NOMO-1 treated with dmso at 0.1 percent for 144 hours (cell line): Measurements from ENCODE around the gene MCUR1.
A peak's percentile ranks its signal among the peaks of the same experiment; 100 is the strongest.
"Not testable (repeated sequence)": the region's sequence is repeated elsewhere in the genome, so short reads cannot be mapped to it uniquely, and the experiment has no call there.

Experiments
- DNase-seq: peaks from one replicate; lab custom pipeline; 2025; ENCODE audit not compliant: unreplicated experiment; lab: John Stamatoyannopoulos, UW

MCUR1 gene

DNA sequence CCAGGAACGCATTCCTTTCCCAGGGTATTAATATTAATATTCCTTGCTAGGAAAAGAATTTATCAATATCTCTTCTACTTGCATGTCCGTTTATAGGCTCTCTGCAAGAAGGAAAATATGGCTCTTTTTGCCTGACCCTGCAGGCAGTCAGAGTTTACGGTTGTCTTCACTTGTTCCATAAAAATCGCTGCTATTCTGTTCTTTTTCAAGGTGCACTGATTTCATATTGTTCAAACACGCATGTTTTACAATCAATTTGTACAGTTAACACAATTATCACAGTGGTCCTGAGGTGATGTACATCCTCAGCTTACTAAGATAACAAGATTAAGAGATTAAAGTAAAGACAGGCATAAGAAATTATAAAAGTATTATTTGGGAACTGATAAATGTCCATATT is 15.1 kb upstream of the MCUR1 start:
- DNase-seq = not testable (repeated sequence)

DNA sequence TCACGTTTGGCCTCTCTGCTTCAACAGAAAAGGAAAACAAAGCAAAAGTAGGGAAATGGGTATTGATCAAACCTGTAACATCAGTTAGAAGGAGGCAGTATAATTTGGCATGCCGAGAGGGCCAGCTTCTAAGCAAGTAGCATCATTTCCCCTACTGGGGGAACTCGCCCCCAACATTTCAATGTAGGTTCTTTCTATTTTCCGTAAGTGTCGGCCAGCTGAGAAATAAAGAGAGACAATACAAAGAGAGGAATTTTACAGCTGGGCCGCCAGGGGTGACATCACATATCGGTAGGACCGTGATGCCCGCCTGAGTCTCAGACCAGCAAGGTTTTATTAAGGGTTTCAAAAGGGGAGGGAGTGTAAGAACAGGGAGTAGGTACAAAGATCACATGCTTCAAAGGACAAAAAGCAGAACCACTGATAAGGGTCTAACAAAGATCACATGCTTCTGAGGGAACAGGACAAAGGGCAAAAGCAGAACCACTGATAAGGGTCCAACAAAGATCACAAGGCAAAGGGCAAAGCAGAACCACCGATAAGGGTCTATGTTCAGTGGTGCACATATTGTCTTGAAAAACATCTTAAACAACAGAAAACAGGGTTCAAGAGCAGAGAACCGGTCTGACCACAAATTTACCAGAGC is 14.4 kb upstream of the MCUR1 start:
- not testable (repeated sequence) for DNase-seq

DNA sequence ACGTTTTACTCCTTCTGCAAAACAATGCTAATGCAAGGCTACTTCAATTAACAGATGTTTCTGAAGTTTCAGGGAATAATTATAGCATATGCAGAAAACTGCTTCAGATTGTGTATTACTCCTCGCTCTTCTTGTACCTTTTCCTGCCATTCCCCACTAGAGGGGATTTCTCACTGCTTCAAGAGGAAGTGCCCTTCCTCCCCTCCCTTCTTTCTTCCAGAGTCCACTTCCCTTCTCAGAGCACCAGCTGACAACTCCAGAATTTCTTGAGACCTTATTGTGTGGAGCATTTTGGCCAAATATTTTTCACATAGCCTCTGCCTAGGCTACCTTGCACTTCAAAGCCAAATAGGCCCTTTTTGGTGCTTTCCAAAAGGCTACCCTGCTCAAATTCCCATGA is 12.7 kb upstream of the MCUR1 start:
- DNase-seq = no peak

DNA sequence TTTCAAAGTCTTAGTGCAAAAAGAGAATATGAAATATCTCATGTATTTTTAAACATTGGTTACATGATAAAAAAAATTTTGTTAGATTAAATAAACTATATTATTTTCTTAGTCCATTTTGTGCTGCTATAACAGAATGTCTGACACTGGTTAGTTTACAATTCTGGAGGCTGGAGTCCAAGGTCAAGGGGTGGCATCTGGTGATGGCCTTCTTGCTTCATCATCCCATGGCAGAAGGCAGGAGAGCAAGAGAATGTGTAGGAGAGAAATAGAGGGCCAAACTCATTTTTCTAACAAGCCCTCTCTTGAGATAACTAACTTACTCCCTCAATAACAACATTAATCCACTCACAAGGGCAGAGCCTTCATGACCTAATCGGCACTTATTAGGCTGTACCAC is 11.5 kb upstream of the MCUR1 start:
- no peak for DNase-seq

DNA sequence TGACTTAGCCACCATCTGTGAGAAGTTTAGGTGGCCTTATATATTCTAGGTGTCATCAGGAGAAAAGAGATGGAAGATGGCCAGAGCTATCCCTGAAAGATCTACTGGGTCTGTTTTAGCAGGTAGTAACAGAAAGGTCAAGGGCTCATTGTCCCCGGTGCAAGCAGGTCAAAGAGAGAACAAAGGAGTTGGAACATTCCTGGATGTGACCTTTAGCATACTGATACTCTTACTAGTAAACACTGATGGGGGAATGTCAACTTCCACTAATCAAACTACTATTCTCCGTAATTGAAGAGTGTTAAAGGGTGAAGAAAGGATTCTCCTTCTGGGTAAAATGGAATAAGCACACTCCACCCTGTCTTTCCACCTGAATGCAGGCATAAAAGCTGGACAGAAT is 4.0 kb upstream of the MCUR1 start:
- DNase-seq = no peak

DNA sequence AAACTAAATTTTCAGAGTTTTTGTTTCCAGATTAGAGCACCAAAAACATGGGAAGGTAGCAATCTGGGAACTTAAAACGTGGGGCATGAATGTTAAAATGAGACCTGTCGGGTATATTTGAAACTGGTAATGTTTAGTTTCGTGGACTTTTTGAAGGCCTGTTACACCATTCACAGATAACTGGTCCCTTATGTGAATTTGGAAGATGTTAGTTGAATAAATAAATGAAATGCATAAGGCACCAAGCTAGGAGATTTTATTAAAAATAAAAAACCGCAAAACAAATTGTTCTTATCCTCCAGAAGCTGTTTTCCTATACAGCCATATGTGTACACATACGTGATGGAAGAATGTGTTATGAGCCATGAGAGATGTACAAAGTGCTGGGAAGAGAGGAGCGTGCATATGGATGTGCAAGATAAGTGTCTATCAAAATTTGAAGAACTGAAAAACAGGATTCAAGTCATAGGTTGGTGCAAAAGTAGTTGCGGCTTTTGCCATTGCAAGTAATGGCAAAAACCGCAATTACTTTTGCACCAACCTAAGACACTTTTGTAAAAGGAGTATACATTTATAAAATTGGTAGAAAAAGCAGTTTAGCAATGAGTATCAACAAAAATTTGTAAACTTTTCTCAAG is 700 bp upstream of the MCUR1 start:
- DNase-seq = no peak

DNA sequence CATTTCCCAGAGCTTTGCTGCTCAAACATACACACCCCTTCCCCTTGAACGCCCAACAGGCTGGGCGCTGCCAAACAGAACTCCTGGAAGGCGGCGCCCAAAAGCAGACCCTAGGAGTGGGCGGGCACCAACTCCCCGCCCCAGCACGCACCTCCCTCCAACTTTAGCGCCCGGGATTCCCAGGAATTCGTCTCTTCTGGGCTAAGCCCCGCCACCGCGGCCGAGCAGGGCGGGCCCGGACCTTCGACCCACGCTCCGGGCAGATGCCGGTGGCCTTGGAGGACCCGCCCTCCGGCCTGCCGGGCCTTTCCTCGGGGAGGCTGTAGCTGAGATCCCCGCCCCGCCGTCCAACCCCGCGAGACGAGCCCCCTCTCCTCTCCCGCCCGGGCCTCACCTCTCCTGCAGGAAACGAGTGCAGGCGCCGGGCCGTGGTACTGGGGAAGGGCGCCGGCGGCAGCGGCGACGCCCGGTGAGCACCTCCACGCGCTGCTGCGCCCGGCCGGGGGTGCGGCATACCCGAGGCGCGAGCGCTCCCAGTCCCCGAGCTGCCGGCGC is 659 bp downstream of the MCUR1 start:
- no peak for DNase-seq

DNA sequence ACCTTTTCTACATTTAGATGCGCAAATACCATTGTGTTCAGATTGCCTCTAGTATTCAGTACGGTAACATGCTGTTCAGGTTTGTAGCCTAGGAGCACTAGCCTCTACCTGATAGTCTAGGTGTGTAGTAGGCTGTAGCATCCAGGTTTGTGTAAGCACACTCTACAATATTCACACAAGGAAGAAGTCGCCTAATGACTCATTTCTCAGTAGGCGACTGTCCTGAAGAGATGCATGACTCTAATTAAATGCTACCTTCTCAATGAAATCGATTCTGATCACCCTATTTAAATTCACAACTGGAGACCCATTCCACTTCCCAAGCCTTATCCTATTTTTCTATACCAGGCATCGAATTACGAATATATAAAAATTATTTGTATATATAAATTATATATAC is 1.3 kb downstream of the MCUR1 start:
- DNase-seq = no peak

DNA sequence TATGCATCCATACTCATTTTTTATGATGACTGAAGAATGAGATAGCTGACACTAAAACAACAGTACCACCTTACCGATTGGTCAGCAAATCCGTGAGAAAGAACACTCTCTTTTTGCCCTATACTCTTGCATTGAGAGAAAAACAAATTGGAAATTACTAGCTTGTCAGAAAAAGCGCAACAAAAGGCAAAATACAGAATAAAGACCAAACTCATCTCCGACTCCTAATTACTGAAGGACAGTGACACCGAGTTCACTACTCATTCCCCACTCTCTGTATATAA is 2.1 kb downstream of the MCUR1 start:
- DNase-seq = no peak

DNA sequence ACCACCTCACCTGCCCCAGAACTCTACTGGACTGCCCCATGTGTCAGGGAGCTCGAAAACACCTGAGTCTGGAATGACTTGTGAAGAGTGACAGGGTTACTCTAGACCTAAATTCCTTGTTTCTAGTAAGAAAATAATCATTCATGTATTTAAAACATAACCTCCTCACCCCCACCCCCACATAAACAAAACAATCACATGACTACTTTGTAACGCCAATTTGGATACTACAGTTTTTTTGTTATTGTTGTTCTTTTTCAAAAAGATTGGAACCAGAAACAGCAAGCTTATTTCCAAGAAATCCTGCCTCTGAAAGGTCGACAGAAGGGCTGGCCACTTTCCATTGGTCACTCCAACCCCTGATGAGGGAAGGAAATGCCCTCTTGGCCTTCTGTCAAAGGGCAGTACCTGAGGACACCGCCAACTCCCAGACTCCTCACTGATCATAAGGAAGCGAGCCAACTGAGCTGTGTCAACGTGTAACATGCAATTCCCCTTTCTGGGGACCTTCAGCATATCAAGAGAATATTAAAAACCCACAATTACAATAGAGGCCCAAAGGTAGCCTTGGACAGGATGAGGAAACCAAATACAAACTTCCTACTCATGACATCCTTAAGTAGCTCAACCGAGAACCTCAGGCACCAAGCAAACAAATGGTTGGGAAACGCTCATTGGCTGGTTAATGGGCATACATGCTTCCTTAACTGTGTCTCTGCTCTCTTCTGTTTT is 2.6 kb downstream of the MCUR1 start:
- no peak for DNase-seq

DNA sequence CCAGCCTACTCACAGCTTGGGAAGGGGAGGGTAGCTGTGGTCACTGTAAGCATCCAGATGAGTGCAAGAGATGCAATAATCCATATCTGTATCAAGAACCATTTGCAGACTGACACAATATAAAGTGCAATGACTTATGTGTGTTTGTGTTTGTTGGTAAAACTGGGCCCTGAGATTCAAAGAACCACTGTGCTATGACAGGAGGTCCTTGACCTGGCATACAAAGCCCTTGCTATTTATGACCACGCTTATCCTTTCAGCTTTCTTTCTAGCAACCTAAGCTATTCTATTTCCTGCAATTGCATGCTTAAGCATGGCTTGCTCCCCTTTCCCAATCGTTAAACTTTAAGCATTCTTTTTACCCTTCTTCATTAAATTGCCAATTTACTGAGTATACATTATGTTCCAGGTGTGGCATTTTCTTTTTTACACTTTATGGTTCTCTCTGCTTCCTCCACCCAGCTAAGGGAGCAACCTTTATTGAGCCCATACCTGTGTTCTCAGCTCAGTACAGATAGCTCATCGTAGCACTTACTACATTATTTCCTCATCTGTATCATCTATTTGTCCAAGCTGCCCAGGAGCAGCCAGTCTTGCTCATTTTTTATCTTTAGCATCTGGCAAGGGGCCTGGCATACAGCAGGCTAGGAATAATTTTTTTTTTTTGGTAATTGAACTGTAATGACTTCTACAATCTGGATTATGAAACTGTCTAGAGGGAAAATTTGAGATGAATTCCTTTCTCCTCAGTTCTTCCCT is 3.5 kb downstream of the MCUR1 start:
- DNase-seq = no peak

DNA sequence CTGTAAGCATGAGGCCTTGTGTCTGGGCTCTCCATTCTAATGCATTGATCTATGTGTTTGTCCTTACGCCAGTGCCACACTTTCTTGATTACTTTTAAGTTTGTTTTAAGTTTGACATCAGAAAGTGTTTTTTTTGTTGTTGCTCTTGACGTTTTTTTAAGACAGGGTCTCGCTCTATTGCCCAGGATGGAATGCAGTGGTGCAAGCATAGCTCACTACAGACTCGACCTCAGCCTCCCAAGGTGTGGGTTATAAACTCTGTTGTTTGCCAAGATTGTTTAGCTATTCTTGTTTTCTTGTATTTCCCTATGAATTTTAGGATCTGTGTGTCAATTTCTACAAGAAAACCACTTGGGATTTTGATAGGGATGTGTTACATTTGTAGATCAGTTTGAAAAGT is 5.6 kb downstream of the MCUR1 start:
- DNase-seq = no peak

DNA sequence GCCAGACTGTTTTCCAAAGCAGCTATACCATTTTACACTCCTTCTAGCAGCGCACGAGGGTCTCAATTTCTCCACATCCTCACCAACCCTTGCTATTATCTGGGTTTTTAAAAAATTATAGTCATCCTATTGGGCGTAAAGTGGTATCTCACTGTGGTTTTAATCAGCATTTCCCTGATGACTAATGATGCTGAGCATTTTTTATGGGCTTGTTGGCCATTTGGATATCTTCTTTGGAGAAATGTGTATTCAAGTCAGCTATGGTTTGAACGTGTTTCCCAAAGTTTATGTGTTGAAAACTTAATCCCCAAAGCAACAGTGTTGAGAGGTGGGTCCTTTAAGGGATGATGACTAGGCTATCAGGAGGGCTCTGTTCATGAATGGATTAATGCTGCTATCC is 6.7 kb downstream of the MCUR1 start:
- DNase-seq = no peak

DNA sequence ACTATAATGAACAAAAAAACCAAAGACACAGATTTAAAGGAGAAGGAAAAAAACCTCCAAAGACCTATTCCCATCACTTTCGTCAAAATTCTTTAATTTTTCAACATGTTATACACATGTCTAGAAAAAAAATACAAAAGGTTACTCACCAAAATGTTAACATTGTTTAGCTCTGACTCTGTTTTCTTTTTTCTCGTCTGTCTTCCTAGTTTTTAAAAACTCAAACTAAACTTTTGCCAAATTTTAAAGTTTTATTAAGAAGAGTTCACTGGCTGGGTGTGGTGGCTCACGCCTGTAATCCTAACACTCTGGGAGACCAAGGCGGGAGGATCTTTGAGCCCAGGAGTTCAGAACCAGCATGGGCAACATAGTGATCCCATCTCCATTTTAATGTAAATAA is 10.8 kb downstream of the MCUR1 start:
- DNase-seq = no peak

DNA sequence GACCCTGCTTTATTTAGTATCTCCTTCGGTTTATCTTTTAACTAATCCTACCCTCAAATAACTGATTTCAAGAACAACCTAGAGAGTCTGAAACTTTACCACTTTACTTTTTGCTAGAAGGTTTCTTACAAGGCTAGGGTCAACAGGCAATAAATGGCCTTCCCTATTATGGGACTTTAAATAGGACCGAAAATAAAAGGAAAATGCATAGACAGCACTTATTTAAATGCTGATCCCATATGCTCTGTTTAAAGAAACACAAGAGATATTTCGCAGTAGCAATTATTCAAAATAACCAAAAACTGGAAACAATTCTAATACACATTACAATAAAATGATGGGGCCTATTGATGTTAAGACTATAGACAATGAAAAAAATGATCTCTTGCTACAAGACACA is 13.7 kb downstream of the MCUR1 start:
- no peak for DNase-seq

DNA sequence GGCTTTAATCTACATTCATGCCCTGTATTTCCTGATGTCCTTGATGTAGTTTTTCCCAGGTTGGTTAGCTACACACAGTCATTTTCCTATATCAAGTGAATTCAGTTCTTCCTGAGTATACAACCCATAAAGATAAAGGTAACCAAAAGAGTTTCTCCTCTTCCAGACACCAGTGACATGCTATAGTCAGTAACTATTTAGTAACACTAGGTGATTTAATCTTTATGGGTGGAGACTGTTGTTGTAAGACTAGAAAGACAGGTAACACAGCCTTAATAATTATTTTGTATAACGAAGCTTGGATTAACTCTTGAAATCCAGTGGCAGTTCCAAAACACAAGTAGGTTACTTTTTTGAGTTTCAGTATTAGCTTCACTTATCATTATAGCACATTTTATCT is 17.6 kb downstream of the MCUR1 start:
- no peak for DNase-seq

DNA sequence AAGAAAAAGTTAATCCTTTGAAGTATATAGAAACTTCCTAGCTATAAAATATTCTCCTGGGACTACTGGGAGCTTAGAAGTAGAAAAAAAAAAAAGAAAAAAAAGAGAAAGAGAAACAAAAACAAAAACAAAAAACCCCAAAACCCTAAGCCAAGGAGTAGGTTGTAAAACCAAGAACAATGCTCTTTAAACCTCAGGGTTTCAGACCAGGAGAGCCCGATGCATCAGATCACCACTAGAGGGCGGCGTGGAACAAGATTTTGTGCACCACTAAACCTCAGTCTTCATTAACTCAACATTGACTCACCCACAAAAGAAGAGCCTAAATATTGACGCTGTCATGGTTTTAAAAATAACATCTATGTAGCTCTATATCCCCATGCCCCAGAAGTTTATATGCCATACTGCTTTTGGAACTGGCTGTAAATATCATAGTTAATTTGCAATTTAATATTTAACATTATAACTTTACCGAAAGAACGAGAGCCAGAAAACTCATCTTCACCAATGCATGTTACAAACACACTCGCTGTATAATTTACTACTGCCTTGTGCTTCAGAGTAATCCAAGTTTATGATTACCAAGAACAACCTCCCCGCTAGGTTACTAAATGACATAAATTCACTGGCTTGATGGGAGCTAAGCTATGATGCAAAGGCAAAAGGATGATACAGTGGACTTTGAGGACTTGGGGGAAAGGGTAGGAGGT is 19.2 kb downstream of the MCUR1 start:
- DNase-seq = peak; percentile 53

DNA sequence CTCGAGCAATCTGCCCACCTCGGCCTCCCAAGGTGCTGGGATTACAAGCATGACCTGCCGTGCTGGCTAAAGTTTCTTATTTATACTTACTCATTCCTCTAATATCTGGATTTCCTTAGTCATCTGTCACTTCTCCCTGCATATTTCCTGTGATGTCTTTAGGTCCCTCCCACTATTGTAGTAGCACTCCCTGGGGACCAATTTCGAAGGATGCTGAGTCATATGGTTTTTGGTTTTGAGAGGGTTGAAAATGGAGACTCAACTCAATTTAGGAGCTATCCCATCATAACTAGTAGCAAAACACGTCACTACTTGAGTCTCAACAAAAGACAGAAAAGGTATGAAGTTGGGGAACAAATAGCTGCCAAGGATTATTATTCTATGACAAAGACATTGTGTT is 20.2 kb downstream of the MCUR1 start:
- no peak for DNase-seq

DNA sequence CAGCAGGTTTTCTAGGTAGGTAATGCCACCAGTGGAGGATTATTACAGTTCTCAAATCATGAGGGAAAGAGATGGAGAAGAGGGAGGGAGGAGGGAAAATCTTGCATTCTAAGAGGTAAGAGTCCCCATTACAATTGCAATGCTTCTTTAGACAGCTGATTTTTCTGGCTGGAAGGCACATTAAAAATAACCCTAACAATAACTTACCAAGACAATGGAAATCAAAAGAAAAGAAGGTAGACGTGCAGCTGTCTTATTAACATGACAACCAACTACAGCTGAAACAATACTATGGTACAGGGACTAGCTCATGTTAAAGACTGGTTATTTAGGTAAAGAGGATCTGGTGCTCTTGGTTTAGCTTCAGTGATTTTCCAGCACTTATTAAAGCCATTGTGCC is 24.6 kb downstream of the MCUR1 start:
- no peak for DNase-seq

DNA sequence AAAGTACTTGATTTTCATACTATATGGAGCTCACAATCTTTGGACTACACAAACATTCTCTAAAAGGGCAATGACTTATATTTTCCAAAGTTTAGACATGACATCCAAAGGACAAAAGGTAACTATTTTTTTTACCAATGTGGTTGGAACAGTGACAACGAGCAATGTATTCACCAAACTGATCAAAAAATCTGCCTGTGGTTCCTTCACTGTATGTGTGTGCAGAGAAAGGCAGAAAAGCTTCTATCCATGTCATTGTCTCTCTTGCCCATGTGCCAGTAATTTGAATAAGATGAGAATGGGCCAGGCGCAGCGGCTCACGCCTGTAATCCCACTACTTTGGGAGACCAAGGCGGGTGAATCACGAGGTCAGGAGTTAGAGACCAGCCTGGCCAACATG is 25.5 kb downstream of the MCUR1 start:
- no peak for DNase-seq

DNA sequence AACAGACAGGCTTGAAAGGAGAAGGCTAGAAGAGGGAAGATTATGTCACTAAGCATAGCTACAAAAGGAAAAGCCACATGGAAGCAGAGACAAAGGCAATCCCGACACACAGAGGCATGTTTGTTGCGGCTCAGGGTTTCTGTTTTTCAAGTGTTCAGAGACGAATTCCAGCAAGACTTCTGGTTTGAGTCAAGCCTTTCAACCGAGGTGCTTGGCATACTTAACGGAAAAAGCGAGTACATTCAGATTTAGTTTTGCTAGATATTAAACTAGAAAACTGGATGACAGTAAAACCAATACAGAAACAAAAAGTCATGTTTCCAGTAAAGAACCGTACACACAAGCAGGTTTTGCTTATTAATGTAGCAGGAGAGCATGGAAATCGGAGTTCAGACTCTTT is 27.2 kb downstream of the MCUR1 start:
- DNase-seq = no peak
